GM10248 (cell line): ENCODE results near the gene ALDH2.

ENCODE experiments used
- CTCF ChIA-PET: fragments of 300-600 bp; sonication (Branson Sonifier 250); formaldehyde crosslinking; extraction: SDS; loops from one replicate; lab custom pipeline; 2021; ENCODE audit warnings: antibody characterized with exemption; lab: Yijun Ruan, JAX
- POLR2A ChIA-PET: fragments of 350-650 bp; sonication (Branson Sonifier 250); formaldehyde crosslinking; extraction: SDS; loops from one replicate; lab custom pipeline; 2020; ENCODE audit warnings: antibody characterized with exemption; lab: Yijun Ruan, JAX
- DNase-seq: peaks from one replicate; pipeline ENCODE4 v3.0.0; 2012; ENCODE audit errors: extremely low spot score
- CTCF ChIP-seq: IDR thresholded peaks from 2 replicates; pipeline ENCODE4 v1.5.1; 2012; ENCODE audit warnings: mild to moderate bottlenecking, low read depth; ENCODE audit errors: extremely low read depth, missing control alignments, control extremely low read depth

The ALDH2 gene

GRCh38 chr12:111781085-111781658 lies 14.4 kb downstream of the ALDH2 start:
- no peak for DNase-seq
- TF ChIP-seq CTCF = no peak
- POLR2A ChIA-PET = no interaction called here
- CTCF ChIA-PET = interaction anchor here (0.9 to 1.6 kb wide), 2 partner anchors 10 to 32 kb away, joined by 3 to 8 read pairs; no protein-coding TSS in a partner anchor

- ChIA-PET CTCF (interaction anchor here (1.2 to 1.5 kb wide), 2 partner anchors 12 to 30 kb away, joined by 3 to 4 read pairs; no protein-coding TSS in a partner anchor), POLR2A (no interaction called here)
- TF ChIP-seq CTCF = no peak
- DNase-seq = no peak
Measured at GRCh38 chr12:111783046-111783445, 16.3 kb downstream of the ALDH2 start.

GRCh38 chr12:111784953-111785352 lies 18.2 kb downstream of the ALDH2 start:
- TF ChIP-seq CTCF = no peak
- no peak for DNase-seq
- ChIA-PET POLR2A (no interaction called here), CTCF (interaction anchor here (1.2 to 1.9 kb wide), 2 partner anchors 21 to 28 kb away, joined by 4 to 6 read pairs; no protein-coding TSS in a partner anchor)

- no peak for TF ChIP-seq CTCF
- no peak for DNase-seq
- ChIA-PET POLR2A (interaction anchor here (0.5 kb wide), 1 partner anchor 104 kb away, joined by 7 read pairs; no protein-coding TSS in a partner anchor), CTCF (interaction anchor here (1.2 to 1.9 kb wide), 2 partner anchors 21 to 27 kb away, joined by 4 to 6 read pairs; no protein-coding TSS in a partner anchor)
Measured at GRCh38 chr12:111785651-111786050, 18.9 kb downstream of the ALDH2 start.

- POLR2A ChIA-PET = no interaction called here
- TF ChIP-seq CTCF = peak; percentile 33
- no peak for DNase-seq
- CTCF ChIA-PET = interaction anchor here (1.1 to 3.5 kb wide), 6 partner anchors 11 to 35 kb away, joined by 3 to 18 read pairs (median 6); no protein-coding TSS in a partner anchor
Measured at GRCh38 chr12:111788178-111788654, 21.5 kb downstream of the ALDH2 start.

GRCh38 chr12:111789779-111790178 lies 23.0 kb downstream of the ALDH2 start:
- POLR2A ChIA-PET = no interaction called here

More at GRCh38 chr12:111789779-111790178, 23.0 kb downstream of the ALDH2 start:
- CTCF ChIA-PET = interaction anchor here (1.3 to 3.5 kb wide), 3 partner anchors 22 to 37 kb away, joined by 4 to 18 read pairs (median 10); no protein-coding TSS in a partner anchor
- no peak for DNase-seq
- TF ChIP-seq CTCF = no peak
